ENCODE data around the gene RNF150.

The RNF150 gene

DNA sequence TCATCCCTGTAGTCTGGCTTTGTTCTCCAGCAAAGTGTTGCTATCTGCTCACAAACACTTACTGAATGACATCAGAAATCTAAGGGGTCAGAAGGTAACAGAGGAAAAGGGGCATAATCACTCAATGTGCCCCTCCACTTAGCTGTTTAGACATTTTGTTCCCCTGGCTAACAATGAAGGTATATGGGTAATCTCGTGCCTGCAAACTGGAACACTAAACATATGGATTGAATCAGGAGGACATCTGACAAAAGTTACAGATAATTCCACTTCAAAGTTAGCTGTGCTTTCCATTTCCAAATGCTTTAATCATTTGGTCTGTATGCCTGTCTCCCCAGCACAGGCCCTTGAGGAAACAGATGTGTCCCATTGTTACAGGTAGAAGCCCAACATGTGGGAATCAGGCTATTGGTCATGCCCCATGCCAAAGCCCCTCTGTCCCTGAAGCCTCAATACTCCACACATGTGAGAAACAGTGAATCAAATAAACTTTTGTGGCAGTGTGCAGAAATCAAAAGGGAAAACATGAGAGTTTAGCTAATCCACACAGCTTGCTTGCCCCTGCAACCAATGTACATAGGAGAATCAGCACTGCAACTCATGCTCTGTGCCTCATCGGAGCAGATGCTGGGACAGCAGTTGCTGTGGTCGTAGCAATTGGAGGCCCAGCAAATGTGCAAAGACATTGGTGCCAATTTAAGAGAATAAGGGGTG, 111.7 kb downstream of the RNF150 start:
- FAIRE-seq = no peak

DNA sequence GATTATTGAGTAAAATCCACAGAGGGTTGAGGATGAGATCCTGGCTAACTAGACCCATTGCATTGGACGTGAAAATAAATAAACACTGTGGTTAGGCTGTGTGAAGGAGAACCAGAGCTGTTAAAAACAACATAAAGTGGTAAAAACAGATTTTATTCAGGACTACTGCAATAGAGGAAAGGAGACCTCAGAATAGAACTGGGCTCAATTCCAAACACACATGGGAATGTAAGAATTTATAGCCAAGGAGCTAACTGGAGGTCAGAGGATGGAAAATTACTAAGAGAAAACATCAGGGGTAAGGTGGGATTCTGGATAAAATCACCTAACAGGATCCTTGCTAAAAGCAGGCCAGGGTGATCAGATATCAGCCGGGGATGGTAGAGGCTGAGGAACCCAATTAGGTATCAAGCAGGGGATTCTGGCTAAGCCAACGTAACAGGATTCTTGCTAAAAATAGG, 112.4 kb downstream of the RNF150 start:
- no peak for FAIRE-seq

DNA sequence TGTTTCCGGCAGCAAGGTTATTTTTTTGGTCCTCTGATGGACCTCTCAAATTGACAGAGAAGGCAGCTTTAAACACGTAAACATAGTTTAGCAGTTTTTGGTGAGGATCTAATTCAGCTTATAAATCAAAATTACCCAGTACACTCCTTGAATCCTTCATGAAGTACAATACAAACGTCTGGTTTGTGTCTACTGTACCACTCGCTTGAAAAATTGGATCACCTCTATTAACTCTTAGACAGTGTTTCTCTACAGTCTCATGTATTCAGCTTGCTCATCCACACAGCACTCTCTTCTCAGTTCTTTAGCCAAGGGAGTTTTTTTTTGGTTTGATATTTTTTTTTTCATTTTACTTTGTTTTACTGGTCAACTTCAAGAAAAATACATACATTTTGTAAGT, 113.5 kb downstream of the RNF150 start:
- FAIRE-seq = no peak

DNA sequence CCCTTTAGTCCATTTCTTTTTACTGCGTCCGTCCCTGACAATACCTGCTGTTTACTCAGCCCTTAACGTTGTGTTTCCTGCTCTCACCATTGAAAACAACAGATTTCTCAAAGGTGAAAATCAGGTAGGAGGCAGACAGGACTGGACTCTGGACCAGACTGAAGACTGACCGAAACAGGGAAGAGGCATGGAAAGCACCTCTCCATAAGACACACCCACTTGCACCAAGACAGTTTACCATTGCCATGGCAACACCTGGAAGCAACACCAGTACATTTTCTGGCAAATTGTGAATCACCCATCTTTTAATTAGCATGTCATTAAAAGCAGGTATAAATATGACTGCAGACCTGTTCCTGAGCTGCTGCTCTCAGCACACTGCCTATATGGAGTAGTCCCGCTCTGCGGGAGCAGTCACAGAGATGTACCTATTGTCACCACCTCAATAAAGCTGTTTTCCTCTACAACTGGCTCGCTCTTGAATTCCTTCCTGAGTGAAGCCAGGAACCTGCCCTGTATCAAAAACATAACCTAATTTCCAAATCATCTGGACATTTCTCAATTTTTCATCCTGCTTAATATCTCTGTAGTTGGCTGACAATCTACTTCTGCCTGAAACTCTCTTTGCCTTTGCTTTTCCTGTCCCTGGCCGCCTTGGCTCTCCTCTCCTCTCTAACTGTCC, 117.0 kb downstream of the RNF150 start:
- no peak for FAIRE-seq

DNA sequence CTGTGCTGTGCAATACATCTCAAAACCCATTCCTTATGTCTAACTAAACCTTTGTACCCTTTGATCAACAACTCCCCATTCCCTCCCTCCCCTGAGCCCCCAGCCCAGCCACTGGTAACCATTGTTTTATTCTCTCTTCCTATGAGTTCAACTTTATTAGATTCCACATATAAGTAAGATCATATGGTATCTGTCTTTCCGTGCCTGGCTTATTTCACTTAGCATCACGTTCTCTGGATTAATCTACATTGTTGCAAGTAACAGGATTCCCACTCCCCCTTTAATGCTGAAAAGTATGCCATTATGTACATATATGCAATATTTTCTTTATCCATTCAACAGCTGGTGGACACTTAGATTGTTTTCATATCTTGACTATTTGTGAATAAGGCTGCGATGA, 119.4 kb downstream of the RNF150 start:
- FAIRE-seq = no peak

DNA sequence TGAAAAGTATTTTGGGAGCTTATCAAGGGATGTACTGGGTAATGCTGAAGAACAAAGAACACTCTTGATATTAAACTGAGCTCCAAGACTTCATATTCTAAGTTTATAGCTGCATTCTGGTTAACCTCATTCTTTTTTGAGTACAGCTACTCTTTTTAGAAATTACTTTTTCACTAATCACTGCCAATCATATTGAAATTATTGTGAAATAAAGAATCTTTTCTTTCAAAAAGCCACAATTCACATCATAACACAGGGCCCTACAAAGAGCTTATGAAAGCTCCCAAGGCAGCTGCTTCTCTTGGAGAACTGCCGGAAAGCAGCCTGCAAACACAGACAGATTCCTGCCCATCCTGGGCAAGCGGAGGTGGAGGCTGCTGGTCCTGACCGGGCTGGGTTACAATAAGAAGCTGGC, 121.4 kb downstream of the RNF150 start:
- FAIRE-seq = no peak

DNA sequence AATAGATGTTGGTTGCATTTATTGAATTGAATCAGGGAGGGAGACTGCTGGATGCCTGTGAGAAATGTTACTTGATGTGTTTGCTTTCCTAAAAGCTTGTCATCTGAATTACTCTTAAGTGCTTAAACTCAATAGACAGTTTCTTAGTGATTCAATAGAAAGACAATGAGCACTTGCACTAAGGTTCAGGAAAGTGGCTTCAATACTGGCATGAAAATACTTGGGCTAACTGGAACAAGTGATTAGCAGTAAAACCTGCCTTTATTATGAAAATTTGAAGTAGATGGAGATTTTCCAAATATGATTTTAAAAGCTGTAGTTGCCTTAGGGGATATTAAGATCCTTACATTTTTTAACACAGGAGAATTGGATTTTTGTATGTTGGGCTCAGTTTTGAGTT, 123.3 kb downstream of the RNF150 start:
- no peak for FAIRE-seq

DNA sequence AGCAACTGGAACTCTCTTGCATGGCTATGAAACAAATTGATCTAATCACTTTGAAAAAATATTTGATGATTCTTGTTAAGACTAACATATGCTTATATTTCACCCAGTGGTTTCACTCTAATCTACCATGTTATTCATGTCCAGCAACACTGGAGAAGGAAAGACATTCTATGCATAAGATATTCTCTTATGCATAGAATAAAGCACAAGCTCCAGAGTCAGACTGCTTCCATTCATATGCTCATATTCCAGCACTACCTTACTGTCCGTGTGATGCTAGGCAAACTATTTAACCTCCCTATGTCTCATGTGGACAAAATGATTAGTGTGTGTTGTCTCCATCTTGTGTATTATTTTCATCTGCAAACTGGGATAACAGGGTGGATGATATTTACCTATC, 124.1 kb downstream of the RNF150 start:
- FAIRE-seq = no peak

DNA sequence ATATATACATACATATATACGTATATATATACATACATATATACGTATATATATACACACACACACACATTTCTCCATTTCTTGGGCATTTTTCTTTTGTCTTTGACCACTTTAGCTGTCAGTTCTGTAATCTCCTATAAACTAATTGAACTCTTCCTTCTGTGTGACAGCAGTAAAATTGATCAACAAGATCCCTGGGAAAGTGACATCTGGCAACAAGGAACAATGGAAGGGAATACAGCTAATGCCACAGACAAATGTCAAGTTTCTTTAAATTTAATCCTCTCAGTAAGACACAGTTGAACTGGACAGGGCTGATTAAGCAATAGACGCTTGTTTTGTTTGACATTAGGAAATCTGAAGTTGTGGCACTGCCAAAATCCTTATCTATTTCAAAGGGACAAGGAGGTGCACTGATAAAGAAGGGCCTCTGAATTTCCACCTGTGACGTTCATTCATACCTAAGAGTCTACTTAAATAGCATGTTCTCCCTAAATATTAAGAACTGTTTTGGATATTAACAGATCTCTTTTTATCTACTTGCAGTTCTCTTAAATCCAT, 126.9 kb downstream of the RNF150 start:
- no peak for FAIRE-seq

DNA sequence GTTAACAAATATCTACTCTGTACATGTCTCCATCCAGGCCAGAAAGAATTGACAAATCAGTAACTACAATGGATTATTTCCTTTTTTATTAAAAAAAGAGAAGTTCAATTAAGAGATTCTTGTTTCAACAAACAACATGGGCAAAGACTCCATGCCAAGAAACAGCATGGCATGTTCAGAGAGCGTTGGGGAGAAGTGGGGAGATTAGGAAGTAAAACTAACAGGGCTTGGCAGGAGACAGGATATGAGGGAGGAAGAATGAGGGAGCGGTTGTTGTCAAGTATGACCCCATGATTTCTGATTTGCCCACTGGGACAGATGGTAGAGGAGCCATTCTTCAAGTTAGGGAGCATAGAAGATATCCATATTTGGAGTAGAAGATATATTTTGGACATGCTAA, 128.4 kb downstream of the RNF150 start:
- no peak for FAIRE-seq

DNA sequence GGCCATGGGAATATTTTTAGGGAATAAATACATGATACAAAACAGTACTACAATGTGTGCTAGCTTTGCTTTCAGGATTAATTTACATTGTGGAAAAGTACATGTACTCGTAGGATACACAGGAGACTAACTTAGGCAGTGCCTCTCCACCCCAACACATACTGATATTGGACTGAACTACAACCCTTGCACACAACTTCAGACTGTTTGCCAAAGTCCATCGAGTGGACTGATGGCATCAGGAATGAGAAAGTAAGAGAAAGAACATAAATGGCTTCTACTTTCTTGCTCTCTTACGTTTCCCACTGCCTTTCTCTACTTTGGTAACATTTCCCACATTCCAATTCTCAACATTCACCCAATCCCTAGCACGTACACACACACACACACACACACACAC, 130.1 kb downstream of the RNF150 start:
- FAIRE-seq = no peak

DNA sequence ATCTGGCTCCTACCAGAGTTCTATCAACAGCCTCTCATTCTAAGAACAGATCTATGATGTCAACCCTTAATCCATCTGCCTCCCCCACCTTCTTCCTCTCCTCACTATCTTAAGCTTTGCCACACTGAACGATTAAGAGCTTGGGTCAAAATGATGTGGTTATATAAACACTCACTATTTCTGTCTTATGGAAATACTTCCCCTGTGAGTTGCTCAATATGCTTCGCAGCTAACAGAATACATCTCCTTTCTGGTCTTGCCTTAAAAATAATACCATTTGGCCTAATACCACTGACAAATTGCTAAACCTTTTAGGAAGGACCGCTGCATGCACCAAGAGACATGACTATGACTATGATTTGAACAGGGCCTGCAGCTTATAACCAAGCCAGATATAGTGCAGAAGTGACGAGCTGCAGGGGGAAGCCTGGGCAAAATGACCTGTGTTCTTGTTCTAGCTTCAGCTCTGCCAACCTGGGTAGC, 130.9 kb downstream of the RNF150 start:
- no peak for FAIRE-seq

DNA sequence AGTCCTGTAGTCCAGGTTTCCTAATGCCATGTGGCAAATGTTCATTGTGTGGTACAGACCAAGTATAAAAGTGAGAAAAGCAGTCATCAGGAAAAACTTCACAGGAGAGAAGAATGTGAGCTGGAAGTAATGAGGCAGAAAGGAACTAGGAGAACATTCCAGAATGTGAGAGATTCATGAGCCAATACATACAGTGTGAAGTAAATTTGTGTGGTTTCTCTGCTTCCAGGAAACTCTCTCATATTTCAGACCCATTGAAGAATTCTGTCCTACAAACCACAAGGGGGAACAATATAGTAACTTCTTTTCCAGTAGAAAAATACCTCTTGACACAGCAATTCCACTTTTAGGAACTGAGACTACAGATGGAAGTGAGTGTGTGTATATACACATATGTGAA, 136.5 kb downstream of the RNF150 start:
- FAIRE-seq = no peak

DNA sequence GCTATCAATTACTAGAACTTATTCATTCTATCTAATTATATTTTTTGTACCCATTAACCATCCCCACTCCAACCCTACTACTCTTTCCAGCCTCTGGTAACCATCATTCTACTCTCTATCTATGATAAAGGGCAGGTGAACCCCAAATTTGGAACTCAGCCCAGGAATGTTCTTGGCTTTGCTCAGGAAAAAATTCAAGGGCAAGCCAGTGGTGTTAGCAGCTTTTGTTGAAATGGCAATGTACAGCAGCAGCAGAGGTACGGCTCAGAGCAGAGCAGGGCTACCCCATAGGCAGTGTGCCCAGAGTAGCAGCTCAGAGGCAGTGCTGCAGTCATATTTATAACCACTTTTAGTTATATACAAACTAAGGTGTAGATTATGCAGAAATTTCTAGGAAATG, 138.2 kb downstream of the RNF150 start:
- FAIRE-seq = no peak

DNA sequence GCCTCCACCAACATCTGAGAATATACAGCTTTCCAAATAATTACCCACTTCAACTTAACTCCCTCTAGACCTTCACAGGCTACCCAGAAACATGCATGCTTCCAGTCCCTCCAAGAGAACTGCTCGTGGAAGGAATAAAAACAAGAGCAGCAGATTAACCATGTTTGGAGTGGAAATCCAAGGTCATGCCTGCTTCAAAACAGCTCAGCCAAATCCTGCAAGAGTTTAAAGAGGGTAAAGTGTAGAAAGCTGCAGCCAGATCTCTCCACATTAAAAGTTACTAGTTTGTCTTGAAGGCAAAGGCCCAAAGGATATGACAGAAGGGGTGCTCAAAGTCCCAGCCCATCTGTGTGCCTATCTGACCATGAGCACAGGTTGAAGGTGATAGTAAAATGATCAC, 139.3 kb downstream of the RNF150 start:
- FAIRE-seq = no peak

DNA sequence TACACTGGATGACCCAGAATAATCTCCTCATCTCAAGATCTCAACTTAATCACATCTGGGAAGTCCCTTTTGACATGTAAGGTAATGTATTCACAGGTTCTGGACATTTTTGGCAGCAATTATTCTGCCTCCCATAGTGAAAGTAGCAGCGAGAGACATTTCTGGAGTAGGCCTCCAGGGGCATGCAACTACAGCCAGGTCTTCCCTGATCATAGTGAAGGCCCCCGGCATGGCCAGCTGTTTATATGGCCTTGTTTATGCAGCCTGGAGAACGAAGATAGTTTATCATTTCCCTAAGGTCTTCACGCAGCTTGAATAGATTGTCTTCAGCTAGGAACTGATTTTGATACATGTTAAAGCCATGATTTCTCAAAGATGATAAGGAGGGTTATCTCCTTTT, 139.9 kb downstream of the RNF150 start:
- no peak for FAIRE-seq

DNA sequence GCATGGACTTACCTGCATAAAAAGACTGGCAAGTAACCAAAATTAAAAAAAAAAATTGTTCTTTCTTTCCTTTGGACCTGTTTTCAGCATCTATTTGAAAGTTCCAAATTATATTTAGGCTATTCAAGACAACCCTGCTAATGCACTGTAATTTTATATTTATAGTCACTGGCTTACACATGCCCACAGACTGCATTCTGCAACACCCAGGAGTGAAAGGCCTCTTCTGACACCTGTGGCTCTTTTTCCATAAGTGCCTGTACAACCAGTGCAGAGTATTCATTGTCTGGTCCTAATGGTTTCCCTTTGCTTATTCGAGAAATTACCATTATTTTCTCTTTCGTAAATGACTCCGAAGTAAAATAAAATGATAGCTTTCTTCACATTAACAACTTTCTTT, 143.3 kb downstream of the RNF150 start:
- no peak for FAIRE-seq

DNA sequence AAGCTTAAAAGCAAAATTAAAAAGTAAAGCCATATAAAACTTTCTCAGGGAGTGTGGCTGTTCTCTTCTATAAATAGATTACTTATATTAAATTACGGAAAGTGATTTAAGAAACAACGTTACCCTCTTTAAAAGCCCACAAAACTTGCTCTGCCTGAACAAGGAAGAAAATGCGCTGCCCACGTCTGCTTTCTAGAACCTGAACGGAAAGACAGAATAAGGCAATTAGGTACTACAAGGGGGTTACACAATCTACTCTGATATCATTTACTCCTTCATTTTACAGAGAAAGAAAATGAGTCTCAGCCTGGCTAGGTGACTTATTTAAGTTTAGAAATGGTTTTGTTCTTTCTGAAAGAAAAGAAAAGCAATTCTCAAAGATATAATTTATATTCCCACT, 147.2 kb downstream of the RNF150 start:
- no peak for FAIRE-seq

DNA sequence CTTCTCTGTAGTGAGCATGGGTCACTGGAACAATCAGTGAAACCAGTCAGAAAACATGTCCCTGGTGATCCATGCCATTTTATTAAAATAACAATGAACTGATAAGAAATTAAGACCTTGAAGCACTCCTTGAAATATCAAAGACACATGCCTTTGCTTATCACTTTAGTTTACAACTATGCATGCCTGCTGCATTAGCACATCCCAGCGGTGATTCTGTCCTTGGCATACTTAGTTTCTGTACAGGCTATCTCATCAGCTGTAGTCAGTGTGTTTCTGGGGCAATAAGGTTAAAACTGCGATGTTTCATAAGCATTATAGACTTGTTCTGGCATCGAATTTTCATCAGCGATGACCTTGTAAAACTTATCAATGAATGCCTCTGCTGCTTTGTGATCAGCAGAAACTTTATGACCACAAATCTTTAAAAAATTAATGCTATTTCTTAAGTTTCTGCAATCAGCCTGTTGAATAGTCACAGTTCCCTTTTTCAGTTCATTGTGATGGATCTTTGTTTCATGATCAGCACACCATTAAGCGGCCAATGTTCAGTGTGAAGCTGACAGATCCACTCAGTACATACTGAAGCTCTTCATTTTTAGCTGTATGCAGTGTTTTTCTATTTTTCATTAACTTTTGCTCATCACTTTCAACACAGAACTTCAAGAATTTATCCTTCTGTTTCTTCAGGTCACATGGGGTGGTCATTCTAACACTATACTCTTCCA, 150.5 kb downstream of the RNF150 start:
- FAIRE-seq = no peak

DNA sequence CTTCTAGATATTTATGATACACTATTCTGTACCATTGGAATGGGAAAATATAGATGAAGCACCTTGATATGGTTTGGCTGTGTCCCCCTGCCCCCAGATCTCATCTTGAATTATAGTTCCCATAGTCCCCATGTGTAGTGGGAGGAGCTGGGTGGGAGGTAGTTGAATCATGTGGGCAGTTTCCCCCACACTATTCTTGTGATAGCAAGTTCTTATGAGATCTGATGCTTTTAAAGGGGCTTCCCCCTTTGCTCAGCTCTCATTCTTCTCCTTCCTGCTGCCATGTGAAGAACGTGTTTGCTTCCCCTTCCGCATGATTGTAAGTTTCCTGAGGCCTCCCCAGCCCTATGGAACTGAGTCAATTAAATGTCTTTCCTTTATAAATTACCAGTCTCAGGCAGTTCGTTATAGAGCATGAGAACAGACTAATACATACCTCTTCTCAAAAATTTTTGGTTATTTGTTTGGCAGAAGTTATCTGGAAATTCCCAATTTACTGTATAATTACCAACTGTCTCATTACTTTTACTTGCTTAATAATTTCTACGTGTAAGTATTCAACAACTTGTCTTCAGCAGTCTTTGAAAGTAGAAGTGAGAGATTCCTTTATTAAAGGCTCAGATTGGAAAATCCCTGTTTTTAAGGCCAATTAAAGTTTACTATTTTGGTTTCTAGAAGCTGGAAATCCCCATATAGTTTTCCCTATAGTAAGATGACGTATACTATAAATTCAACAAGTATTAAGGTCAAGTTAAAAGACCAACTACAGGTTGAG, 152.7 kb downstream of the RNF150 start:
- FAIRE-seq = no peak

DNA sequence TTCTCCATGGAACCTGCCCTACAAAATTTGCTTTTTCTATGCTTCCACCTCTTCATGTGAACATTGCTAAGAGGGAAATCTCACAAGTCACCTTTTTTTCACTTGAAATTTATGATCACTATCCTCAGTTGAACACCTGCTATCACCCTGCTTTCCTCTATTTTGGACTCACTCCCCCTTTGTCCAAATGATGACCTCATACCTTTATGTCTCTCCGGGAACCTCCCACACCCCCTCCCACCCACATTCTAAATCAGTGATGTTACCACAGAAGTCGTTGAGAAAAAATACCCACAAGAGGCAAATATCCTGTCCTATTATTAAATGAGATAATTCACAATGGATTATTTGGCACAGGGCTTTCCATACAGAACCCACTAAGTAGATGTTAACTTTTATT, 156.5 kb downstream of the RNF150 start:
- FAIRE-seq = no peak

DNA sequence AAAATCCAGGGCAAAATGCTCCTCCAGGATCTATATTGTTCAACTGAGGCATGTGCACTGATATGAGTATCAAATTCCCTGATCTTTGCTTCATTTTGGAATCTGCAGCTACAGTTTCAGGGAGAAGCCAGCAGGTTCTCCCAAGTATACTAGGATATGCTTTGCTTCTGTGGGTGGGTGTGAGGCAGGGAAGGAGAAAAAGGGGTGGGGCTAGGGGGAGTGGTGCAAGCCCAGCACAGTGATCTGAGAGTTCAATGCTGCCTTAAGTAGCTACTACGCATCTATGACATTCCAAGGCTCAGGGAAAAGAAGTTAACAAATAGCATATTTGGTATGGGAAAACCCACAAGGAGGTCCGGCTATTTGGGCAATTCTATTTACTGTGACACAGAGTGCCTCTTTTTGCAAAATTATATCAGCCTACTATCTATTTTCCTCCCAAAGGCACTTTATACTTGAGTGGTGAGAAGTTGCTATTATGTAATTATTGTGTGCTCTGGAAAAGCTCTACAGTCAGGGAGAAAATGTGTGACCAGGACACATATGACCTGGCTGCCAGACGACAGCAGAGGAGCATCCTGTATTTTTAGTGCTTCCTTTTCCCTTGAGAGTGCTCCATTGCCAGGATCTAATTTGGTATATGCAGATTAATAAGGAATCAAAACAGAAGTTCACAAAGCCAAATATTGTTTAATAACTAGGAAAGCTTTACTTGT, 162.0 kb downstream of the RNF150 start:
- no peak for FAIRE-seq
